ENCODE measurements around the gene ZC3H13. TPM values are rescaled to one million over a fixed set of nuclear protein-coding genes. Genes with fewer than 3 reads are reported as not detected.

Gene ZC3H13
- total and polyA plus RNA-seq, 2 of the 4 experiments (the other 2 are of a cell fraction), result 7.7 to 10.8 TPM

DNA sequence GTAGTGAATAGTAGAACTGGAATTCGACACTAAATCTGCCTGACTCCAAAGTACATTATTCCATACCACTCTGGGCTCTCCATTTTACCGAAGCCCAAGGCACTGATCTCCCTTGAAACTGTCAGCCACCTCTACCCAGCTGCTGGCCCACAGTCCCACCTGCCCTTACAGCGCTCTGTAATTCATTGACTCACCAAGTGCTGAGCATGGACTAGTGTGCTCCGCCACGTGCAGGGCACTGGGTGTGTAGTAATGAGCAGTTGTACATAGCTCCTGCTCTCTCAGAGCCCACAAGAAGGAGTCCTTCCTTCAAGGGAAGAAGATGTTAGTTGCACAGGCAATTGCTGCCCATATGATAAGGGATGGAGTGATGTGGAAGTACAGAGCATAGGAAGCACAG is 124.4 kb downstream of the ZC3H13 start:
- Histone ChIP-seq H3K9me1 (ENCODE audit: insufficient read depth, low read length) (no peaks in the 10 kb centered on the region), H2AK9ac (replicated peaks; ENCODE audit: low read depth, low read length, poor library complexity) (no peak overlapping the region), H2BK15ac (ENCODE audit: low read depth, low read length) (no peak overlapping the region), H3K9me3 (ENCODE audit: control insufficient read depth, insufficient read depth, low read length) (no peaks in the 10 kb centered on the region), H3K14ac (replicated peaks; ENCODE audit: low read depth, low read length) (no peak overlapping the region), H3K27me3 (ENCODE audit: control insufficient read depth, insufficient read depth, low read length) (peaks cover 23% of the 10 kb centered on the region), H3K4me2 (ENCODE audit: low read depth, low read length) (no peak overlapping the region), H3K36me3 (ENCODE audit: control insufficient read depth, insufficient read depth, low read length) (no peaks in the 10 kb centered on the region), H3K4me1 (ENCODE audit: control insufficient read depth, insufficient read depth, low read length) (no peaks in the 10 kb centered on the region), H3K56ac (ENCODE audit: extremely low read depth, insufficient read depth, low read length) (no peak overlapping the region), H4K8ac (ENCODE audit: low read depth in 2 of 2, low read length in 2 of 2) (no peak overlapping the region), H3K4ac (ENCODE audit: low read depth, low read length) (no peak overlapping the region), H2AK5ac (ENCODE audit: low read depth, low read length) (no peak overlapping the region), H3K23ac (ENCODE audit: low read depth, low read length) (no peak overlapping the region), H2BK5ac (ENCODE audit: low read depth, low read length, poor library complexity, severe bottlenecking) (no peak overlapping the region), H4K20me1 (ENCODE audit: insufficient read depth, low read length) (no peaks in the 10 kb centered on the region), H3K18ac (ENCODE audit: low read depth, low read length) (no peak overlapping the region), H4K5ac (ENCODE audit: low read depth, low read length) (no peak overlapping the region), H2BK120ac (ENCODE audit: low read depth, low read length) (no peak overlapping the region), H3K4me3 (ENCODE audit: insufficient read depth, low read depth, low read length) (no peak overlapping the region), H2BK20ac (ENCODE audit: low read depth, low read length) (no peak overlapping the region), H2AFZ (replicated peaks; ENCODE audit: low read length, poor library complexity) (no peak overlapping the region), H3K27ac (ENCODE audit: insufficient read depth, low read length) (no peak overlapping the region), H4K91ac (ENCODE audit: insufficient read depth, low read depth, low read length) (no peak overlapping the region), H3K9ac (ENCODE audit: low read depth, low read length) (no peak overlapping the region), H3K79me1 (ENCODE audit: low read depth in 1 of 2, low read length in 2 of 2) (no peaks in the 10 kb centered on the region)
- ChIA-PET POLR2A (ENCODE audit: unreplicated experiment) (no interaction called here), CTCF (interaction anchor here (1.0 kb wide), 1 partner anchor 17 kb away, joined by 3 read pairs; no protein-coding TSS in a partner anchor)
- intact Hi-C loops (cut with micrococcal nuclease) (no loop called here), in situ Hi-C loops (cut with MboI; ENCODE audit: low sequenced_read_pairs) (no loop called here), dilution Hi-C loops (cut with HindIII; ENCODE audit: low sequenced_read_pairs, unreplicated experiment) (no loop called here)
- DNase-seq (no peak), ATAC-seq (ENCODE audit: low read depth) (no peak)
- WGBS, 2 experiments (ENCODE audit: extremely low coverage in 2 of 2, insufficient read length in 1 of 2), result no CpG with 5 or more reads among the region's 5 CpGs
- TF ChIP-seq, protein P1, sequence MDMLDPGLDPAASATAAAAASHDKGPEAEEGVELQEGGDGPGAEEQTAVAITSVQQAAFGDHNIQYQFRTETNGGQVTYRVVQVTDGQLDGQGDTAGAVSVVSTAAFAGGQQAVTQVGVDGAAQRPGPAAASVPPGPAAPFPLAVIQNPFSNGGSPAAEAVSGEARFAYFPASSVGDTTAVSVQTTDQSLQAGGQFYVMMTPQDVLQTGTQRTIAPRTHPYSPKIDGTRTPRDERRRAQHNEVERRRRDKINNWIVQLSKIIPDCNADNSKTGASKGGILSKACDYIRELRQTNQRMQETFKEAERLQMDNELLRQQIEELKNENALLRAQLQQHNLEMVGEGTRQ (IDR thresholded peaks at IDR 0.05; ENCODE audit: low read depth, low read length), result no peak
- TF ChIP-seq SMC3 (IDR thresholded peaks at IDR 0.05; ENCODE audit: low read depth, low read length) (no peak), POLR2A (IDR thresholded peaks at IDR 0.05; ENCODE audit: low read depth, low read length) (no peak), MAZ (IDR thresholded peaks at IDR 0.05; ENCODE audit: borderline replicate concordance, low read depth, low read length) (no peak), NFE2L2 (IDR thresholded peaks at IDR 0.05; ENCODE audit: low read depth, low read length) (no peak), MXI1 (IDR thresholded peaks at IDR 0.05; ENCODE audit: borderline replicate concordance, low read depth, low read length) (no peak), BHLHE40 (IDR thresholded peaks at IDR 0.05; ENCODE audit: low read depth, low read length) (no peak), MAFK (IDR thresholded peaks at IDR 0.05; ENCODE audit: low read depth, low read length) (no peak), CHD1 (IDR thresholded peaks at IDR 0.05; ENCODE audit: low read depth, low read length) (no peak), RAD21 (IDR thresholded peaks at IDR 0.05; ENCODE audit: low read length) (no peak), CEBPB (IDR thresholded peaks at IDR 0.05; ENCODE audit: low read depth, low read length) (no peak), RCOR1 (IDR thresholded peaks at IDR 0.05; ENCODE audit: insufficient replicate concordance, low read length) (no peak), RFX5 (IDR thresholded peaks at IDR 0.05; ENCODE audit: low read depth, low read length) (no peak), FOS (IDR thresholded peaks at IDR 0.05; ENCODE audit: low read depth, low read length) (no peak)
- TF ChIP-seq, protein P2, sequence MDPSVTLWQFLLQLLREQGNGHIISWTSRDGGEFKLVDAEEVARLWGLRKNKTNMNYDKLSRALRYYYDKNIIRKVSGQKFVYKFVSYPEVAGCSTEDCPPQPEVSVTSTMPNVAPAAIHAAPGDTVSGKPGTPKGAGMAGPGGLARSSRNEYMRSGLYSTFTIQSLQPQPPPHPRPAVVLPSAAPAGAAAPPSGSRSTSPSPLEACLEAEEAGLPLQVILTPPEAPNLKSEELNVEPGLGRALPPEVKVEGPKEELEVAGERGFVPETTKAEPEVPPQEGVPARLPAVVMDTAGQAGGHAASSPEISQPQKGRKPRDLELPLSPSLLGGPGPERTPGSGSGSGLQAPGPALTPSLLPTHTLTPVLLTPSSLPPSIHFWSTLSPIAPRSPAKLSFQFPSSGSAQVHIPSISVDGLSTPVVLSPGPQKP (IDR thresholded peaks at IDR 0.05; ENCODE audit: borderline replicate concordance, low read depth, low read length), result no peak
- TF ChIP-seq, protein P3, sequence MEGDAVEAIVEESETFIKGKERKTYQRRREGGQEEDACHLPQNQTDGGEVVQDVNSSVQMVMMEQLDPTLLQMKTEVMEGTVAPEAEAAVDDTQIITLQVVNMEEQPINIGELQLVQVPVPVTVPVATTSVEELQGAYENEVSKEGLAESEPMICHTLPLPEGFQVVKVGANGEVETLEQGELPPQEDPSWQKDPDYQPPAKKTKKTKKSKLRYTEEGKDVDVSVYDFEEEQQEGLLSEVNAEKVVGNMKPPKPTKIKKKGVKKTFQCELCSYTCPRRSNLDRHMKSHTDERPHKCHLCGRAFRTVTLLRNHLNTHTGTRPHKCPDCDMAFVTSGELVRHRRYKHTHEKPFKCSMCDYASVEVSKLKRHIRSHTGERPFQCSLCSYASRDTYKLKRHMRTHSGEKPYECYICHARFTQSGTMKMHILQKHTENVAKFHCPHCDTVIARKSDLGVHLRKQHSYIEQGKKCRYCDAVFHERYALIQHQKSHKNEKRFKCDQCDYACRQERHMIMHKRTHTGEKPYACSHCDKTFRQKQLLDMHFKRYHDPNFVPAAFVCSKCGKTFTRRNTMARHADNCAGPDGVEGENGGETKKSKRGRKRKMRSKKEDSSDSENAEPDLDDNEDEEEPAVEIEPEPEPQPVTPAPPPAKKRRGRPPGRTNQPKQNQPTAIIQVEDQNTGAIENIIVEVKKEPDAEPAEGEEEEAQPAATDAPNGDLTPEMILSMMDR (conservative IDR thresholded peaks at IDR 0.05; ENCODE audit: low read depth, low read length), result no peak
- BruUV-seq (replicated peaks), result no TSS peak

Measured in IMR-90 (cell line).